Measurements from ENCODE around the gene SLIT2. TPM values are rescaled to one million over a fixed set of nuclear protein-coding genes. Genes with fewer than 3 reads are reported as not detected.

The SLIT2 gene
- total RNA-seq, 1 donor from 2014 or later: 21.6 TPM

DNA sequence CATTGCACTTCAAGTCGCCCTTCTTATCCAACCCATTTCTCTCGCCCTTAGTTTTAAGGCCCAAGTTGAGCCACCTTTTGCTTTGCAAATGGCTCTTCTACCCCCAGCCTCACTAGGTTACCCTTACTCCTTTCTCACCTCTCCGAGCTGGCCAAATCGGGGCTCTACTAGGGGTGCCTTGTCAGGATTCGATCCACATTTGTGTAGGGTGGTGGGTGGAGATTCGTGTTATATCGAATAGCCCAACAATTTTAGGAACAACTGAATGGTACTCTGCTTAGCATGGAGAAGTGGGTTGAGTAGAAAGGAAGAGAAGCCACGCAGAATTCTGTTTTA is 3.5 kb downstream of the SLIT2 start:
- Mint-ChIP-seq H3K4me1 (ENCODE audit: low read depth, unreplicated experiment) (peaks cover 4% of the 10 kb centered on the region), H3K27me3 (ENCODE audit: unreplicated experiment) (peaks cover 22% of the 10 kb centered on the region), H3K4me3 (ENCODE audit: unreplicated experiment) (peak overlapping the region; percentile 99), H3K27ac (ENCODE audit: unreplicated experiment) (no peak overlapping the region), H3K9me3 (ENCODE audit: unreplicated experiment) (peaks cover 10% of the 10 kb centered on the region), H3K36me3 (ENCODE audit: unreplicated experiment) (no peaks in the 10 kb centered on the region)
- no peak for DNase-seq
- TF ChIP-seq, protein P1, sequence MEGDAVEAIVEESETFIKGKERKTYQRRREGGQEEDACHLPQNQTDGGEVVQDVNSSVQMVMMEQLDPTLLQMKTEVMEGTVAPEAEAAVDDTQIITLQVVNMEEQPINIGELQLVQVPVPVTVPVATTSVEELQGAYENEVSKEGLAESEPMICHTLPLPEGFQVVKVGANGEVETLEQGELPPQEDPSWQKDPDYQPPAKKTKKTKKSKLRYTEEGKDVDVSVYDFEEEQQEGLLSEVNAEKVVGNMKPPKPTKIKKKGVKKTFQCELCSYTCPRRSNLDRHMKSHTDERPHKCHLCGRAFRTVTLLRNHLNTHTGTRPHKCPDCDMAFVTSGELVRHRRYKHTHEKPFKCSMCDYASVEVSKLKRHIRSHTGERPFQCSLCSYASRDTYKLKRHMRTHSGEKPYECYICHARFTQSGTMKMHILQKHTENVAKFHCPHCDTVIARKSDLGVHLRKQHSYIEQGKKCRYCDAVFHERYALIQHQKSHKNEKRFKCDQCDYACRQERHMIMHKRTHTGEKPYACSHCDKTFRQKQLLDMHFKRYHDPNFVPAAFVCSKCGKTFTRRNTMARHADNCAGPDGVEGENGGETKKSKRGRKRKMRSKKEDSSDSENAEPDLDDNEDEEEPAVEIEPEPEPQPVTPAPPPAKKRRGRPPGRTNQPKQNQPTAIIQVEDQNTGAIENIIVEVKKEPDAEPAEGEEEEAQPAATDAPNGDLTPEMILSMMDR (IDR thresholded peaks at IDR 0.05; ENCODE audit: partially characterized antibody, unreplicated experiment): no peak

DNA sequence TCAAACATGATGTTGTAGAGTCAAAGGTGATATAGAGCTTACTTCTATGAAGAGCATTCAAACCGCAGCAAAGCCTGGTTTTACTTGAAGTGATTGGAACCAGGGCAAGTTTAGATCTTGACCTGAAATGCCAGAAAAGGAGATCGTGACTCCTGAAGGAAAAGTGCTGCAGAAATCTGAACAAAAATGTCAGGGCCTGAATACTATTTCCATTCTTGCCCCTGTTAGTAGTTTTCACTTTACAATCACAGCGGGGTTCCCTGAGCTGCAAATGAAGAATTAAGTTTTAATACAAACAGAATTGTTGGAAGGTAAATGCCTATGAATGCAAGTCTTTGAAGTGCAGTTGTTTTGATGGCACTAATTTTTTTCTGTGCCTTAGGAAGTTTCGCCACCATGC is 4.1 kb downstream of the SLIT2 start:
- no peaks in the 10 kb centered on the region for H3K36me3 Mint-ChIP-seq (ENCODE audit: unreplicated experiment)
- TF ChIP-seq, protein P1 (IDR thresholded peaks at IDR 0.05; ENCODE audit: partially characterized antibody, unreplicated experiment): no peak
- H3K4me3 Mint-ChIP-seq (ENCODE audit: unreplicated experiment): peak overlapping the region; percentile 99
- peaks cover 22% of the 10 kb centered on the region for H3K27me3 Mint-ChIP-seq (ENCODE audit: unreplicated experiment)
- DNase-seq: no peak
- peaks cover 10% of the 10 kb centered on the region for H3K9me3 Mint-ChIP-seq (ENCODE audit: unreplicated experiment)
- H3K4me1 Mint-ChIP-seq (ENCODE audit: low read depth, unreplicated experiment): peaks cover 4% of the 10 kb centered on the region
- no peak overlapping the region for H3K27ac Mint-ChIP-seq (ENCODE audit: unreplicated experiment)

DNA sequence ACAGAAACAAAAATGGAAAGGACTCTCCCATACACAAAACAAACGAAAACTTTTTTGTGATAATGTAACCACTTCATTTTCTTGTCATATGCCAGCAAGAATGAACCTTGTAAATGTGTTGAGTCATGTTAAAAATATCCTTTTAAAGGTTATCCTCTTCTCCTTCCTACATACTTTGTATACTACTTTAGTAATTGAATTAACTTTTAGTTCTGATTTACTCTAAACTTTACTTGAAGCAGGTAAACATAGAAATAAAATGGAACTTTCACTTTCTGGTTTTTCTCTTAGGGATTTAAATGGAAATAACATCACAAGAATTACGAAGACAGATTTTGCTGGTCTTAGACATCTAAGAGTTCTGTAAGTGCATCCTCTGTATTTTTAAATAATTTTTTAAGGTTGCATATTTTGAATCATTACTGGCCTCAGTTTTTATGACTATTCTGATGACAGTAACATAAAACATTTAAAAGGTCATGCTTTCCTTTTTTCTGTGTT is 4.7 kb downstream of the SLIT2 start:
- peaks cover 7% of the 10 kb centered on the region for H3K9me3 Mint-ChIP-seq (ENCODE audit: unreplicated experiment)
- H3K4me3 Mint-ChIP-seq (ENCODE audit: unreplicated experiment): peak overlapping the region; percentile 20
- no peaks in the 10 kb centered on the region for H3K36me3 Mint-ChIP-seq (ENCODE audit: unreplicated experiment)
- peaks cover 2% of the 10 kb centered on the region for H3K4me1 Mint-ChIP-seq (ENCODE audit: low read depth, unreplicated experiment)
- DNase-seq: no peak
- no peak overlapping the region for H3K27ac Mint-ChIP-seq (ENCODE audit: unreplicated experiment)
- H3K27me3 Mint-ChIP-seq (ENCODE audit: unreplicated experiment): peaks cover 17% of the 10 kb centered on the region
- TF ChIP-seq, protein P1 (IDR thresholded peaks at IDR 0.05; ENCODE audit: partially characterized antibody, unreplicated experiment): no peak

DNA sequence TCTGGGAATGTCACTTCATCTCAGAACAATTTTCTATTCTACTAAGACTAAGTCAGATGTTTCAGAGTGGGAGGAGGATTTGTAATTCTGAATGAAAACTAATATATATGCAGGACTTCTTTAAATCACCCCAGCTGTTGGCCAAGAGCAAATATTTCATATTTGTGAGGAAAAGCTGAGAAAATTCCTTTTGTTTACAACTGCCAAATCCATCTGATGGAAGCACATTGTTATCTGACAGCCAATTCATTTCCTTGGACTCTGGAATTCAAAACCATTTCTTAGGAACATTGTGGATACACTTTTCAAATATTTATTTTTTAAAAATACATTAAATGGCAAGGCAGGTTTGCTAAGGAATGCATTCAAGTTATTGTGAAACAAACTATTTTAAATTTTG is 8.0 kb downstream of the SLIT2 start:
- peaks cover 7% of the 10 kb centered on the region for H3K27me3 Mint-ChIP-seq (ENCODE audit: unreplicated experiment)
- no peaks in the 10 kb centered on the region for H3K36me3 Mint-ChIP-seq (ENCODE audit: unreplicated experiment)
- peaks cover 1% of the 10 kb centered on the region for H3K4me1 Mint-ChIP-seq (ENCODE audit: low read depth, unreplicated experiment)

DNA sequence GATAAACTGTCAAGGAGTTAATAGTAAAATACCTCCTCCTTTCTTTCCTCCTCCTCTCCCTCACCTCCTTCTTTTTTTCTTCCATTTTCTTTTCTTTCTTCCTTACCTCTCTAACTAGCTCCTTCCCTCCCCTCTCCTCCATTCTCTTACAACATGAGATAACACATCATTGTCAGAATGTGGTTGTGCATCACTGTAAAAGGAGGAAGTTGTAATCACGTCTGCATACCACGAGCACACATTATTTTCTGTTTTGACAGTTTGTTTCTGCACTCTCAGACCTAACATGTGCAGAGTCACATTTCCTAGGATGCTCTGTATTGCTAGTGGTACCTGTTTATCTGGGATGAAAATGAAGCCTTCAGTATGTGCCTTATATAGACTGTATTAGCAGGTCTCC is 9.1 kb downstream of the SLIT2 start:
- H3K27ac Mint-ChIP-seq (ENCODE audit: unreplicated experiment): no peak overlapping the region
- TF ChIP-seq, protein P1 (IDR thresholded peaks at IDR 0.05; ENCODE audit: partially characterized antibody, unreplicated experiment): no peak
- no peak overlapping the region for H3K4me3 Mint-ChIP-seq (ENCODE audit: unreplicated experiment)
- no peaks in the 10 kb centered on the region for H3K36me3 Mint-ChIP-seq (ENCODE audit: unreplicated experiment)
- no peaks in the 10 kb centered on the region for H3K4me1 Mint-ChIP-seq (ENCODE audit: low read depth, unreplicated experiment)
- DNase-seq: no peak
- no peaks in the 10 kb centered on the region for H3K9me3 Mint-ChIP-seq (ENCODE audit: unreplicated experiment)
- no peaks in the 10 kb centered on the region for H3K27me3 Mint-ChIP-seq (ENCODE audit: unreplicated experiment)

More for the DNA sequence above, 8.0 kb downstream of the SLIT2 start:
- DNase-seq: no peak
- Mint-ChIP-seq H3K27ac (ENCODE audit: unreplicated experiment) (no peak overlapping the region), H3K4me3 (ENCODE audit: unreplicated experiment) (no peak overlapping the region), H3K9me3 (ENCODE audit: unreplicated experiment) (peaks cover 6% of the 10 kb centered on the region)
- TF ChIP-seq, protein P1 (IDR thresholded peaks at IDR 0.05; ENCODE audit: partially characterized antibody, unreplicated experiment): no peak

Data from glutamatergic neuron (in vitro differentiated cells).